H1 (cell line): ENCODE data around the gene UVSSA. TPM values are rescaled to one million over a fixed set of nuclear protein-coding genes. Genes with fewer than 3 reads are reported as not detected.

Experiments
- FOSL1 ChIP-seq: IDR thresholded peaks from 2 replicates; pipeline ENCODE4 v1.6.1; 2011; ENCODE audit warnings: mild to moderate bottlenecking, low read depth, low read length, moderate library complexity; ENCODE audit not compliant: insufficient read depth
- HDAC2 ChIP-seq, 2 experiments: fragments of 300-600 bp in 1 of 2; sonication (generic) in 1 of 2; IDR thresholded peaks; 2 replicates each; pipeline ENCODE4 v1.6.1; 2011 to 2012; ENCODE audit warnings: low read depth in 2 of 2, low read length in 2 of 2, mild to moderate bottlenecking in 2 of 2, moderate library complexity in 2 of 2, borderline replicate concordance in 1 of 2, inconsistent platforms in 1 of 2
- HDAC6 ChIP-seq: IDR thresholded peaks from one replicate; pipeline ENCODE4 v1.7.1; 2012; ENCODE audit warnings: low read depth, mild to moderate bottlenecking, inconsistent platforms, low read length, moderate library complexity
- SAP30 ChIP-seq: fragments of 300-600 bp; sonication (generic); IDR thresholded peaks from 2 replicates; pipeline ENCODE4 v1.7.1; 2012; ENCODE audit warnings: low read length, moderate library complexity, mild to moderate bottlenecking, inconsistent platforms; ENCODE audit not compliant: insufficient read depth, insufficient replicate concordance
- SIN3A ChIP-seq, 2 experiments: IDR thresholded peaks in 1 of 2; conservative IDR thresholded peaks in 1 of 2; 2 replicates each; pipeline ENCODE4 v1.6.1; 2011 to 2012; ENCODE audit warnings: low read length in 2 of 2, improper control_type of control experiment in 1 of 2, low read depth in 1 of 2, mild to moderate bottlenecking in 1 of 2
- SP1 ChIP-seq: IDR thresholded peaks from 2 replicates; pipeline ENCODE4 v1.6.1; 2011; ENCODE audit warnings: low read depth, low read length
- SP4 ChIP-seq: IDR thresholded peaks from 2 replicates; pipeline ENCODE4 v1.6.1; 2012; ENCODE audit warnings: low read length, inconsistent platforms
- TCF12 ChIP-seq: IDR thresholded peaks from 2 replicates; pipeline ENCODE4 v1.6.1; 2011; ENCODE audit warnings: low read depth, mild to moderate bottlenecking, low read length
- polyA plus RNA-seq, 7 experiments: library from polyadenylated mRNA; depleted of rRNA in 3 of 7; stranded (reverse) in 5 of 7; unstranded in 2 of 7; fragments of >200 nt in 5 of 7; fragments of 200-250 nt in 2 of 7; gene quantifications; 1 replicate in 5 of 7; 2 replicates in 1 of 7; 4 replicates in 1 of 7; pipeline versions ENCODE4 v1.2.1 to v1.2.3, GENCODE V29; 2011 to 2013; ENCODE audit warnings: missing spikeins in 2 of 7, mixed read lengths in 2 of 7
- total RNA-seq: library from RNA; stranded (reverse); fragmentation: NEBNext Ultra II Directional; extraction: Animal tissue kit (Norgen Biotek cat#: 25700); gene quantifications from 2 replicates; pipeline ENCODE4 v1.2.1, GENCODE V29; 2021
- TF ChIP-seq, protein P1 (sequence below): fragments of 300-600 bp; sonication (generic); IDR thresholded peaks from 2 replicates; pipeline ENCODE4 v1.7.1; 2012; ENCODE audit warnings: low read length, moderate library complexity, mild to moderate bottlenecking, inconsistent platforms; ENCODE audit not compliant: insufficient replicate concordance
- TF ChIP-seq, protein P2 (sequence below): IDR thresholded peaks from 2 replicates; pipeline ENCODE4 v1.6.1; 2011; ENCODE audit warnings: low read length, improper control_type of control experiment

Gene UVSSA
- total and polyA plus RNA-seq, 2 of the 8 experiments (the other 6 are each of a cell fraction or from before 2014, with no cell fraction given), result 14.5 to 19.4 TPM

DNA sequence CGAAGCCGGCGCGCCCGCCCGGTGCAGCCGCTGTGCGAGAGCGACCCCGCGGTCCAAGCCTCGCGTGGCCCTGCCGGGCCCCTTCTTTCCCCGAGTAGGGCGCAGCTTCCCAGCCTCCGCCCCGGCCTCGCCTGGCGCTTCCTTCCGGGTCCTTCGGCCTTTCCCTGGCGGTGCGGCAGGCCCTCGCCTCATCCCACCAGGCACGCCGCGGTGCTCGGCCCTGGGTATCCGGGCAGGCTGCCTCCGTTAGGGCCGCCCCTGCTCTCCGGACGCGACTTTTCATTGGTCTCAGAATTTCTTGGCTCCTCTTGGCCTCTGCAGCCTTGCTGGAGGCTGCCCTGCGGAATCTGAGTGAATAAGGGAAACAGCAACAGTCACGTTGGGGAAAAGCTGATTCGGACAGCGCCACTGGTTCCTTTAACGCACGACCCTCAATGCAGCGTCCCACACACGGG lies 429 bp downstream of the UVSSA start (continued):
- TF ChIP-seq, protein P1, sequence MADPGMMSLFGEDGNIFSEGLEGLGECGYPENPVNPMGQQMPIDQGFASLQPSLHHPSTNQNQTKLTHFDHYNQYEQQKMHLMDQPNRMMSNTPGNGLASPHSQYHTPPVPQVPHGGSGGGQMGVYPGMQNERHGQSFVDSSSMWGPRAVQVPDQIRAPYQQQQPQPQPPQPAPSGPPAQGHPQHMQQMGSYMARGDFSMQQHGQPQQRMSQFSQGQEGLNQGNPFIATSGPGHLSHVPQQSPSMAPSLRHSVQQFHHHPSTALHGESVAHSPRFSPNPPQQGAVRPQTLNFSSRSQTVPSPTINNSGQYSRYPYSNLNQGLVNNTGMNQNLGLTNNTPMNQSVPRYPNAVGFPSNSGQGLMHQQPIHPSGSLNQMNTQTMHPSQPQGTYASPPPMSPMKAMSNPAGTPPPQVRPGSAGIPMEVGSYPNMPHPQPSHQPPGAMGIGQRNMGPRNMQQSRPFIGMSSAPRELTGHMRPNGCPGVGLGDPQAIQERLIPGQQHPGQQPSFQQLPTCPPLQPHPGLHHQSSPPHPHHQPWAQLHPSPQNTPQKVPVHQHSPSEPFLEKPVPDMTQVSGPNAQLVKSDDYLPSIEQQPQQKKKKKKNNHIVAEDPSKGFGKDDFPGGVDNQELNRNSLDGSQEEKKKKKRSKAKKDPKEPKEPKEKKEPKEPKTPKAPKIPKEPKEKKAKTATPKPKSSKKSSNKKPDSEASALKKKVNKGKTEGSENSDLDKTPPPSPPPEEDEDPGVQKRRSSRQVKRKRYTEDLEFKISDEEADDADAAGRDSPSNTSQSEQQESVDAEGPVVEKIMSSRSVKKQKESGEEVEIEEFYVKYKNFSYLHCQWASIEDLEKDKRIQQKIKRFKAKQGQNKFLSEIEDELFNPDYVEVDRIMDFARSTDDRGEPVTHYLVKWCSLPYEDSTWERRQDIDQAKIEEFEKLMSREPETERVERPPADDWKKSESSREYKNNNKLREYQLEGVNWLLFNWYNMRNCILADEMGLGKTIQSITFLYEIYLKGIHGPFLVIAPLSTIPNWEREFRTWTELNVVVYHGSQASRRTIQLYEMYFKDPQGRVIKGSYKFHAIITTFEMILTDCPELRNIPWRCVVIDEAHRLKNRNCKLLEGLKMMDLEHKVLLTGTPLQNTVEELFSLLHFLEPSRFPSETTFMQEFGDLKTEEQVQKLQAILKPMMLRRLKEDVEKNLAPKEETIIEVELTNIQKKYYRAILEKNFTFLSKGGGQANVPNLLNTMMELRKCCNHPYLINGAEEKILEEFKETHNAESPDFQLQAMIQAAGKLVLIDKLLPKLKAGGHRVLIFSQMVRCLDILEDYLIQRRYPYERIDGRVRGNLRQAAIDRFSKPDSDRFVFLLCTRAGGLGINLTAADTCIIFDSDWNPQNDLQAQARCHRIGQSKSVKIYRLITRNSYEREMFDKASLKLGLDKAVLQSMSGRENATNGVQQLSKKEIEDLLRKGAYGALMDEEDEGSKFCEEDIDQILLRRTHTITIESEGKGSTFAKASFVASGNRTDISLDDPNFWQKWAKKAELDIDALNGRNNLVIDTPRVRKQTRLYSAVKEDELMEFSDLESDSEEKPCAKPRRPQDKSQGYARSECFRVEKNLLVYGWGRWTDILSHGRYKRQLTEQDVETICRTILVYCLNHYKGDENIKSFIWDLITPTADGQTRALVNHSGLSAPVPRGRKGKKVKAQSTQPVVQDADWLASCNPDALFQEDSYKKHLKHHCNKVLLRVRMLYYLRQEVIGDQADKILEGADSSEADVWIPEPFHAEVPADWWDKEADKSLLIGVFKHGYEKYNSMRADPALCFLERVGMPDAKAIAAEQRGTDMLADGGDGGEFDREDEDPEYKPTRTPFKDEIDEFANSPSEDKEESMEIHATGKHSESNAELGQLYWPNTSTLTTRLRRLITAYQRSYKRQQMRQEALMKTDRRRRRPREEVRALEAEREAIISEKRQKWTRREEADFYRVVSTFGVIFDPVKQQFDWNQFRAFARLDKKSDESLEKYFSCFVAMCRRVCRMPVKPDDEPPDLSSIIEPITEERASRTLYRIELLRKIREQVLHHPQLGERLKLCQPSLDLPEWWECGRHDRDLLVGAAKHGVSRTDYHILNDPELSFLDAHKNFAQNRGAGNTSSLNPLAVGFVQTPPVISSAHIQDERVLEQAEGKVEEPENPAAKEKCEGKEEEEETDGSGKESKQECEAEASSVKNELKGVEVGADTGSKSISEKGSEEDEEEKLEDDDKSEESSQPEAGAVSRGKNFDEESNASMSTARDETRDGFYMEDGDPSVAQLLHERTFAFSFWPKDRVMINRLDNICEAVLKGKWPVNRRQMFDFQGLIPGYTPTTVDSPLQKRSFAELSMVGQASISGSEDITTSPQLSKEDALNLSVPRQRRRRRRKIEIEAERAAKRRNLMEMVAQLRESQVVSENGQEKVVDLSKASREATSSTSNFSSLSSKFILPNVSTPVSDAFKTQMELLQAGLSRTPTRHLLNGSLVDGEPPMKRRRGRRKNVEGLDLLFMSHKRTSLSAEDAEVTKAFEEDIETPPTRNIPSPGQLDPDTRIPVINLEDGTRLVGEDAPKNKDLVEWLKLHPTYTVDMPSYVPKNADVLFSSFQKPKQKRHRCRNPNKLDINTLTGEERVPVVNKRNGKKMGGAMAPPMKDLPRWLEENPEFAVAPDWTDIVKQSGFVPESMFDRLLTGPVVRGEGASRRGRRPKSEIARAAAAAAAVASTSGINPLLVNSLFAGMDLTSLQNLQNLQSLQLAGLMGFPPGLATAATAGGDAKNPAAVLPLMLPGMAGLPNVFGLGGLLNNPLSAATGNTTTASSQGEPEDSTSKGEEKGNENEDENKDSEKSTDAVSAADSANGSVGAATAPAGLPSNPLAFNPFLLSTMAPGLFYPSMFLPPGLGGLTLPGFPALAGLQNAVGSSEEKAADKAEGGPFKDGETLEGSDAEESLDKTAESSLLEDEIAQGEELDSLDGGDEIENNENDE, result no peak
- TF ChIP-seq, protein P2, sequence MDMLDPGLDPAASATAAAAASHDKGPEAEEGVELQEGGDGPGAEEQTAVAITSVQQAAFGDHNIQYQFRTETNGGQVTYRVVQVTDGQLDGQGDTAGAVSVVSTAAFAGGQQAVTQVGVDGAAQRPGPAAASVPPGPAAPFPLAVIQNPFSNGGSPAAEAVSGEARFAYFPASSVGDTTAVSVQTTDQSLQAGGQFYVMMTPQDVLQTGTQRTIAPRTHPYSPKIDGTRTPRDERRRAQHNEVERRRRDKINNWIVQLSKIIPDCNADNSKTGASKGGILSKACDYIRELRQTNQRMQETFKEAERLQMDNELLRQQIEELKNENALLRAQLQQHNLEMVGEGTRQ, result no peak
- no peak for TF ChIP-seq HDAC6
- TF ChIP-seq SP1, result no peak
- no peak for TF ChIP-seq SP4
- no peak for TF ChIP-seq SAP30
- TF ChIP-seq HDAC2 (IDR thresholded peaks at IDR 0.05; ENCODE audit: borderline replicate concordance in 1 of 2, low read depth in 2 of 2, low read length in 2 of 2), result 0 out of 4 replicates have a peak, but pooled peaks of 1 of the 2 experiments have one; percentile 28
- TF ChIP-seq FOSL1, result no peak
- no peak for TF ChIP-seq TCF12
- 0 out of 4 replicates have a peak, but pooled peaks of 1 of the 2 experiments have one; percentile 14 for TF ChIP-seq SIN3A (conservative IDR thresholded peaks at IDR 0.05 in 1 of 2, IDR thresholded peaks at IDR 0.05 in 1 of 2; ENCODE audit: low read depth in 1 of 2, low read length in 2 of 2)
